ENCODE data around the gene GIPR.
"Not testable (repeated sequence)": the region's sequence is repeated elsewhere in the genome, so short reads cannot be mapped to it uniquely, and the experiment has no call there.

The GIPR gene

GRCh38 chr19:45667620-45668341 lies at the start of gene GIPR:
GIPR (plus strand) TSS chr19:45668221; CDS start chr19:45669521, 1,300 bp downstream.
- TF ChIP-seq CTCF (conservative IDR thresholded peaks at IDR 0.05; ENCODE audit: control insufficient read depth, insufficient read depth, low read depth, low read length): no peak
- H3K4me3 ChIP-seq (ENCODE audit: control insufficient read depth, low read depth, low read length): no peak within 1 kb of the TSS
- DNase-seq (ENCODE audit: low read depth): peak; percentile 44

- no peak overlapping the region for H3K4me3 ChIP-seq (ENCODE audit: control insufficient read depth, low read depth, low read length)
- DNase-seq (ENCODE audit: low read depth): no peak
These were observed 46.6 kb upstream of the GIPR start for GRCh38 chr19:45621389-45621788.

GRCh38 chr19:45621976-45622503 lies 46.0 kb upstream of the GIPR start:
- TF ChIP-seq CTCF (conservative IDR thresholded peaks at IDR 0.05; ENCODE audit: control insufficient read depth, insufficient read depth, low read depth, low read length): no peak
- DNase-seq (ENCODE audit: low read depth): no peak
- H3K4me3 ChIP-seq (ENCODE audit: control insufficient read depth, low read depth, low read length): no peak overlapping the region

More at GRCh38 chr19:45621389-45621788, 46.6 kb upstream of the GIPR start:
- TF ChIP-seq CTCF (conservative IDR thresholded peaks at IDR 0.05; ENCODE audit: control insufficient read depth, insufficient read depth, low read depth, low read length): no peak

GRCh38 chr19:45623984-45624383 lies 44.0 kb upstream of the GIPR start:
- H3K4me3 ChIP-seq (ENCODE audit: control insufficient read depth, low read depth, low read length): no peak overlapping the region
- TF ChIP-seq CTCF (conservative IDR thresholded peaks at IDR 0.05; ENCODE audit: control insufficient read depth, insufficient read depth, low read depth, low read length): no peak
- no peak for DNase-seq (ENCODE audit: low read depth)

- DNase-seq (ENCODE audit: low read depth); H3K4me3 ChIP-seq (ENCODE audit: control insufficient read depth, low read depth, low read length): not testable (repeated sequence)
These were observed 39.8 kb upstream of the GIPR start for GRCh38 chr19:45628219-45628618.

- TF ChIP-seq CTCF (conservative IDR thresholded peaks at IDR 0.05; ENCODE audit: control insufficient read depth, insufficient read depth, low read depth, low read length): no peak
- H3K4me3 ChIP-seq (ENCODE audit: control insufficient read depth, low read depth, low read length): no peak overlapping the region
- no peak for DNase-seq (ENCODE audit: low read depth)
These were observed 38.3 kb upstream of the GIPR start for GRCh38 chr19:45629704-45630103.

GRCh38 chr19:45630463-45630862 lies 37.6 kb upstream of the GIPR start:
- DNase-seq (ENCODE audit: low read depth): peak; percentile 91
- TF ChIP-seq CTCF (conservative IDR thresholded peaks at IDR 0.05; ENCODE audit: control insufficient read depth, insufficient read depth, low read depth, low read length): no peak
- H3K4me3 ChIP-seq (ENCODE audit: control insufficient read depth, low read depth, low read length): no peak overlapping the region

All from fibroblast of mammary gland (primary cell).